Left kidney (tissue), 2 donors: ENCODE measurements around the gene COX15. TPM values are rescaled to one million over a fixed set of nuclear protein-coding genes. Genes with fewer than 3 reads are reported as not detected.
"Not testable (repeated sequence)": the region's sequence is repeated elsewhere in the genome, so short reads cannot be mapped to it uniquely, and the experiment has no call there.

Experiments used
- DNase-seq: peaks from one replicate; pipeline ENCODE4 v3.0.0-alpha.2; 2013
- polyA plus RNA-seq: library from polyadenylated mRNA; unstranded; fragments of 120-200 nt; gene quantifications from one replicate; pipeline ENCODE4 v1.2.1, GENCODE V29; 2013; ENCODE audit not compliant: insufficient read length

Gene COX15
- polyA plus RNA-seq, 1 donor: 73.8 TPM

DNA sequence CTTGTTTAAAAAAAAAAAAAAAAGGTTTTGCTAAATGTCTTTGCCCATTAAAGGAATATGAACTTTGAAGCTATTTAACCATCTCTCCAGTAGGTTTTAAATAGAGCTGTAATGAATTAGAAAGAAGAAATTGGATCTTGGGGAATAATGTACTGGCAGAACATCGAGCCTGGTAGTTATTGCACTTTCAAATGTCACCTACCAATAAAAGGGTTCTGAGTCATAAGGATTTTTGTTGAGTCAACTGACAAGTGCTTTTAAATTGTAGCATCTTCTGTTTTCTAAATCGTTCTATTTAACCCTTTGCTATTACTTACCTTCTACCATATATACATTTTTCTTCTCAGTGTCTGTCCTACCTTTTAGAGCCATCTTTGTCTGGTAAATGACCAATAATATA is 10.8 kb upstream of the COX15 start:
- DNase-seq: no peak

DNA sequence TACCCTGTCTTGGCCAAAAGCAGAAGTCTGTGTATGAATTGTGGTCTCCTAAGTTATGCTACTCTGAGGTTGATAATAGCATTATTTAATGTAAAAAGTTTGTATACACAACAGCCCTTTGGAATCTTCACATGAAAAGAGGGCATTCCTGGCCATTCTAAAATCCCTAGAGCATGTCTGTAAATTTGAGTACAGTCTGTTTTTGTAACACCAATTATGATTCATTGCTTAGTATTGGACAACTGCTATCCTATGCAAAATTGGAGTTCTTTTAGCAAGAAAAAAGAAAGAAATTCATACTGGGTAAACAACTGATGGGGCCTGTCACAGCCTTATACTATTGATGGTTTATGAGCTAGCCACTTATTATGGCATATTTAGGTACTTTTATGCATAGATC is 10.3 kb upstream of the COX15 start:
- no peak for DNase-seq

DNA sequence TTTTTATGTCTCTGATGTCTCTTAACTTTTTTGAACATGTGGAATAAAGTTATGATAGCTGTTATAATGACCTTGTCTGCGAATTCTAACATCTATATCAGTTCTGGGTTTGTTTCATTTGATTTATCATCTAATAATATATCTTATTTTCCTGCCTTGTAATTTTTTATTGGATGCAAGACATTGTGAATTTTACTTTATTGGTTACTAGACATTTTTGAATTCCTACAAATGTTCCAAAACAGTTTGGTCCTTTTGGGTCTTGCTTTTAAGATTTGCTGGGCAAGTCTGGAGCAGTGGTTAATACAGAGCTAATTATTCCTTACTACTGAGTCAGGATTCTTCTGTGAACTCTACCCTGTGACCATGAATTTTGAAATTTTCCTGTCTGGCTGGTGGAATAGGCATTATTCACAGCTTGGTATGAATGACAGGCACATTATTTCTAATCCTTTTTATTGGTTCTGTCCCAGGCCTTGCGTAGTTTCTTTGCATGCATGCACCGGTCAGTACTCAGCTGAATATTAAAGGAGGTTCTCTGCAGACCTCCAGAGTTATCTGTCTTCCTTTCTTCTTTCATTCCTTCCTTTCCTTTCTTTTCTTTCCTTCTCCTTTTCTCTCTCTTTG is 9.1 kb upstream of the COX15 start:
- DNase-seq: no peak

DNA sequence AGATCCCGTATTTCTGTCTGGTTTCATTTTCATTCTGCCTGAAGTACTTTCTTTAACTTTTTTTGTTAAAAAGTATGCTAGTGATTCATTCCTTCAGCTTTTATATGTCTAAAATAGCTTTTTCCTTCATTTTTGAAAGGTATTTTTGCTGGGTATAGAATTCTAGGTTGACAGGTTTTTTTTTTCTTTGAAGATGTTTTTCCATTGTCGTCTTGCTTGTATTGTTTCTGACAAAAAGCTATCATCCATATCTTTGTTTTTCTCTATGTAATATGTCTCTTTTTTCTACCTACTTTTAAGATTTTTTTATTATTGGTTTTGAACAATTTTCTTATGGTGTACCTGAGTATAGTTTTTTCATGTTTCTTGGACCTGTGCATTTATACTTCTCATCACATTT is 8.3 kb upstream of the COX15 start:
- no peak for DNase-seq

DNA sequence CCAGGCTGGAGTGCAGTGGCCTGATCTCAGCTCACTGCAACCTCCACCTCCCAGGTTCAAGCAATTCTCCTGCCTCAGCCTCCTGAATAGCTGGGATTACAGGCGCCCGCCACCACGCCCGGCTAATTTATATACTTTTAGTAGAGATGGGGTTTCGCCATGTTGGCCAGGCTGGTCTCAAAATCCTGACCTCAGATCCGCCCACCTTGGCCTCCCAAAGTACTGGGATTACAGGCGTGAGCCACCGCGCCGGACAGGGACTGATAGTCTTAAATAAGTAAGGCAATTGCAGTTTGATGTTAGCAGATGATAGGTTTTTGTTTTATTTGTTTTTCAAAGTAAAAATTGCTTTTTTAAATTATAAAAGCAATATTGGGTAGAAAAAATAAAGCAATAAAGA is 2.2 kb upstream of the COX15 start:
- DNase-seq: not testable (repeated sequence)

DNA sequence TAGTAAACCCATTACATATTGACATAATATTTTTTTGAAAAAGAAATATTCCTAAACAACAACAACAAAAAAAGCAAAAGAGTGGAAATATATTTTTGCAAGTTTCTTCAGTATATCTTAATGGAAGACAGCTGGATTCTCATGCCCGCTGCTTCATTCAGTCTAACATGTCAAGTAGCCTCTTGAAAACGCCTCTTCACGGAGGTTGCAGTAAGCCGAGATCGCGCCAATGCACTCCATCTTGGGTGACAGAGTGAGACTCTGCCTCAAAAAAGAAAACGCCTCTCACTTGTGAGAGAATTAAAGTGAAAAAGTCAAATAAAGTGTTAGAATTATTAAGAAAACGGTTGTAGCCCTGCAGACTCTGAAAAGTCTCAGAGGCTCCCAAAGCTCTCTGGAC is 1.4 kb upstream of the COX15 start:
- no peak for DNase-seq

DNA sequence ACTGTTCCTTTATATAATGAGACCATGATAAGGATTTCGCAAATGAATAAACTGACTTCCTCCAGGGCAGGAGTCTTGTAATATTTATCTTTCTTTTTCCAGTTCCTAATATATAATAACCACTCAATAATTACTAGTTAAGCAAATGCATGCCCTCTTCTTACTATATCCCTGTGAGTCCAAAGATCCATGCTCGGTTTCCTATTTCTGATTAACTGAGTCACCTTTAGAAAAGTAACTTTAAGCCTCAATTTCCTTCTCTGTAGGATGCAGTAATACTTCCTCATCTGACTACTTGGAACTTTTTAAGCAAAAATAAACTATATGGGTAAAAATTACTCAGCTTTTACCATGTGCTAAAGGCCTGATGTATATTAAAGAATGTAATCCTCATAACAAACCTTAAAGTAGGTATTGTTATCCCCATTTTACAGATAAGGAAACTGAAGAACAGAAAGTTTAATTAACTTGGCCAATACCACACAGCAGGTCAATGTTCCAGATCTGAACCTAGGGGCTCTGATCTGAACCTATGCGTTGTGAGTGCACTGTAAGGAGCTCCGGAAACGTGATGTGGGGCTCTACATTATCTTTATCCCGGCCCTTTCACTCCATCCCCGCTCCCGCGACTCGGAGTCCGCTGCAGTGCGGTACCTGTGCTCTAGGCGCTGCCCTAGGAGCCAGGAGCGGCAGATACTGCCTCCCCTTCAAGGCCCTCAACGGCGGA is 458 bp downstream of the COX15 start:
- no peak for DNase-seq

DNA sequence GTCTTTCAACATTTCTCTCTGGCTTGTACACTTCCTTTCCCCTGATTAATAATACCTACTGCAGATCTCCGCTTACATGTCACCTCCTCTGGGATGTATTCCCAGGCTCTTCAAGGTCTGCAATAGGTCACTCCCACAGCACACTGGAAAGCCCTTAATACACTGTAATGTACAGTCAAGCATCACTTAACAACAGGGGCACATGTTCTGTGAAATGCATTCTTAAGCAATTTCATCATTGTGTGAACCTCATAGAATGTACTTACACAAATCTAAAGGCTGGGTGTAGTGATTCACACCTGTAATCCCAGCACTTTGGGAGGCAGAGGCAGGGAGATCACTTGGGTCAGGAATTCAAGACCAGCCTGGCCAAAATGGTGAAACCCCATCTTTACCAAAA is 1.9 kb downstream of the COX15 start:
- no peak for DNase-seq

DNA sequence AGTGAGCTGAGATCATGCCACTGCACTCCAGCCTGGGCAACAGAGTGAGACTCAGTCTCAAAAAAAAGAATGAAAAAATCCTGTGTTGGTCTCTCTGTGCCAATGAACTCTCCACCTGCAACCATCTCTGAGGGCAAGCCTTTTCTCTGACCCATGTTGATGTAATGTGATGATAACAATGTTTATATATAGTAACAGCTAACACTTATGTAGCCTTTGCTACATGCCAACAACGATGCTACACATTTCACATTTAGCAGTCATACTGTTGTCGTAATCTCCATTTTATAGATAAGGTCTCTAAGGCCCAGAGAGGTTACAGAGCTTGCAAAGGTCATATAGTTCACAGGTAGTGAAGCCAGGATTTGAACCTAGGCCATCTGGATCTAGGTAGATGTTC is 11.5 kb downstream of the COX15 start:
- no peak for DNase-seq

DNA sequence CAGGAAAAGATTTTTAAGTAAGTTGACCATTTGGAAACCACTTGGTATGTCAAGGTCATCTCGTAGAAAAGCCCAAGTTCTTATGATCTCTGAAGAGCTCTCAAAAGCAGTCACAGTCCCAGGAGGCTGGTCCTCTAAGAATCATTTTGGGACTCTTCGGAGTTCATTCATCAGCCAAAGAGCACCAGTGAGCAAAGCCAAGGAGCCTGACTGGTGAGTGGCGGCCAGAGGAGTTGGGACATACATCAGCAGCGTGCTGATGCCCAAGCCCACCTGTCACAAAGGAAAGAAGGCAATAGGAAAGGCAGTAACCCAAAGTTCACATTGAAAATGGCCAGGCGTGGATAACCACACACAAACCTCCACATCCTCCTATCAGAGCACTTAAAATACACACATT is 17.5 kb downstream of the COX15 start:
- DNase-seq: no peak

DNA sequence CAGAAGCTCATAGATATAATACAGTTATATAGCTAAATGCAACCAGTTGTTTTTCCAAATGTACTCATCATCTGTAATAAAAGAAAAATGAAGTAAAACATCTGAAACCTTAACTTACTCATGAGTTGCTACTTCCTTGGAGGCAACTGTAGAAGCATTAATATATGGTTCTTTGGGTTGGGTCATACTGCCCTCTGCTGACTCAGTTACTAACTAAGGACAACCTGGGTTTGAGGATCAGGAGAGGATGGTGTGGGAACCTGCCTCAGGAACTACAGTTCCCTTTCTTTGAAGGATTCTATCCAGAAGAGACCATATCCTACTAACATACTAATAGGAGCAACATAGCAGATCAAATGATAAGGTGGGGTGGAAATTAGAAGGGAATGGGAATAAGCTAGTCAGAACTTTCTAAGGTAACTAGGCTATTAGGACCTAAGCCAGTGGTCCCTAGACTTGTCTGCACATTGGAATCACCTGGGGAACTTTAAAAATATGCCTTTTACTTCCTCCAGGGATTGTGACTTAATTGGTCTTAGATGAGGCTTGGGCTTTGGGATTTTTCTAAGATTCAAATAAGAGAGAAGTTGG is 20.7 kb downstream of the COX15 start:
- peak; percentile 44 for DNase-seq

DNA sequence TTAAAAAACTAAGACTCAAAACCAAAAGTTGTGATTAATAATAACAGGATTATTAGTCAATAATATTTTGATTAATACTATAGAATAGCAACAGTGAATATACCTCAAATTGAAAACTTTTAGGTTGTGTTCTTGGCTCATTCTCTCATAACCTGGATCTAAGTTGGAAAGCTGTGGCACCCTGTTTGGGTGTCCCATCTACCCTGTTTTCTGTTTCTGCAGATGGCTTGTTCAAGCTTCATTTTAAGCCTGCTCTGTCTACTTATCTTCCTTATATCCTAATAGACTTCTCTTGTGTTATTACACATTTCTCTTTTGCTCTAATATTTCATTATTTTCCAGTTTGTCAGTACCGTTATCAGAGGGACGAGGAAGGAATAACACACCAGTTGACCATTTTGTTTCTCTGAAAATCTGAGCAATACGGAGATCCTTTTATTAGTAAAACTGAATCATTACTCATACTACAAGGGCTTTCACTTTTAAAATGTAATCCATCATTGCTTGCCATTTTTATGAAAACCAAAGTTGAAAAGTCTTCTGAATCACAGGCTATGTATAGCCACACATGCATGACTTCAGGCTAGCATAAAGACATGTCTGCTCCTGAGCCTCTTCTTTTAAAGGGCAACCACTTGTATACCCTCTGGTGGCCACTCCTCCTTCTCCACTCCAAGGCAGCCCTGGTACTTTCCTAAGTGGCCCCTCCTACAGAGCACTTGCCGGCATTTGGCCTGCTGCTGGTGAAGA is 22.3 kb downstream of the COX15 start:
- DNase-seq: no peak

DNA sequence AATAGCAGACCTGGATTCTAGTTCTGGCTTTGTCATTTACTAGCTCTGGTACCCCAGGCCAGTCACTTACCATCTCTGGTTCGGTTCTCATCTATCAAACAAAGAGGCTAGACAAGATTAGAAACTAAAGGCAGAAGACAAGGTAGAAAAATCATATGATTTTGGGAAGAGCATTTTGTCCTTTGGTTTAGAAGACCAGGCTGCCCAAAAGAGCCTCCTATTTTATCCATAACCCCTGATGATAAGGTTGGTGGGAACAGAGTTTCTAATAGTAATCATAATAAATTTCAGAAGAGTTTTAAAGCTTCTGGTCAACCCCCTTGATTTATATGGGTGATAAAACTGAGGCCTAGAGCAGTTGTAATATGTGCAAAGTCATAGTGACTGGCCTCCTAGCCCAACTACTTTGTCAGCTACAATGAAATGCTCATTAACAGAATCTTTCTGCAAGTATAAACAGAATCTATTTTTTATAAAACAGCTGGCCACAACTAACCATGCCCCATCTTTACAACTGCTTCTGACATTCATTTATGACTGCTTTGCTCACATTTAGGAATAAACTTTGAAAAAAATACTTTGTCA is 23.4 kb downstream of the COX15 start:
- peak; percentile 18 for DNase-seq

DNA sequence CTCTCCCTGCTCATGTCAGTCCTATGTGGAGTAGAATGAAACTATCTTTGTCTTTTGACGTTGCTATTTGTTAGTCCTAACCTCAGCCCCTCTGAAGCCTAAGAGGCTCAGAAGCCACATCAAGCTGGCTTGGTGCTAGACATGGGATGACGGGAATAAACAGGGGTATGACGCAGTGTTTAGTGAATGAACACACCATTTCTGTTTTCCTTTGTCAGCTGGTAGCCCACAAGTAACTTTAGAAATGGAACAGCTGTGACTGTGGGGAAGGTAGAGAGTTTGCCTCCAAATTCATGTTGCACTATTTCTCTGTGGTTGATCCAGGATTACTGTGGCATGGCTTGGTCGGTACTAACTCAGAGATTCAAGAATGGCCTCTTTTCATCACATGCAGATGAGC is 31.3 kb downstream of the COX15 start:
- DNase-seq: no peak

DNA sequence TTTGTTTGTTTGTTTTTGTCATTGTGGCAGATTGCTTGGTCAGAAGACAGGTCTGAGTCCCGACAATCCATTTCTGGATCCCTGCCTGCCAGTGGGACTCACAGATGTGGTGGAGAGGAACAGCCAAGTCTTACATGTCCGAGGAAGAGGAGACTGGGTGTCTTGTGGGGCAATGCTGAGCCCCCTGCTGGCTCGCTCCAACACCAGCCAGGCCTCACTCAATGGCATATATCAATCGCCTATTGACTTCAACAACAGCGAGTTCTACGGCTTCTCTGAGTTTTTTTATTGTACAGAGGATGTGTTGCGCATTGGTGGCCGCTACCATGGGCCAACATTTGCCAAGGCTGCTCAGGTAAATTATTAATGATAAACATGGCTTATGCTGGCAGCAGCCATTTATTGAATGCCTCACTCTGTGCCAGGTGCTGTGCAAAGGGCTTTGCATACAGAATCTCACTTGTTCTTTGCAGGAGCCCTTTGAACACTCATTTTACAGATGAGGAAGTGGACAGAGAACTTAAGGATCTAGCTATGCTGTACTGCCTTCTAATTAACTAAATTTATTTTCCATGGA is 33.3 kb downstream of the COX15 start:
- DNase-seq: no peak

DNA sequence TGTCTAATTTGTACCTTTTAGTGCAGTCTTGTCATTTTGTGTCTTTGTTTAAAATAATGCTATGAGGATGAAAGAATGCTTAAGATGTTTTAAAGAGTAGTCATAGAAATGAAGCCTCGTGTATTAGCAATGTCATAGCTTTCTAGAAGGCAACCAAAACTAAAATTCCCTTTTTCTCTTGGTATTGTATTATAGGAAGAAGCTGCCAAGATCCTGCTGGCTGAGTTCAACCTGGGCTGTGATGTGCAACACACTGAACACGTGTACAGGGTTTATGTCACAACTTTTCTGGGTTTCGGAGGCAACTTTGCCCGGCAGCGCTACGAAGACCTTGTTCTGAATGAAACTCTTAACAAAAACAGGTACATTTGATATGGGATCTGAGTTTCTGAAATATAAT is 36.2 kb downstream of the COX15 start:
- no peak for DNase-seq

DNA sequence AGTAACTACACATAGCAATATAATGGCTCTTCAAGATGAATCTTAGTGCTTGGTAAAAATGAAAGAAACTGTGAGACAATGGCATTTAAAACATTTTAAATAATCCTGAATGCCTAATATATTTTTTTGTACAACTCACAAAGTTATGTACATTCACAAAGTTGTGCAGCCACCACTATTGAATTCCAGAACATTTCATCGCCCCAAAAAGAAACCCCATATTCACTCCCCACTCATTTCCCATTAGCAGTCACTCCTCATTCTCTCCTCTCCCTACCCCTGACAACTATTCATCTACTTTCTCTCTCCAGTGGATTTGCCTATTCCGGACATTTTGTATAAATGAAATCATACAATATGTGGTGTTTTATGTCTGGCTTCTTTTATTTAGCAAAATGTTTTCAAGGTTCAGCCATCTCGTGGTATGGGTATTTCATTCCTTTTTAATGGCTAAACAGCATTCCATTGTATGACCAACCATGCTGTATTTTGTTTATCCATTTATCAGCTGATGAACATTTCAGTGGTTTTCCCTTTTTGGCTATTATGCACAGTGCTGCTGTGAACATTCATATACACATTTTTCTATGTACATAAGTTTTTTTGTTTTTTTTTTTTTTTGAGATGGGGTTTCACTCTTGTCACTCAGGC is 37.9 kb downstream of the COX15 start:
- DNase-seq: no peak

DNA sequence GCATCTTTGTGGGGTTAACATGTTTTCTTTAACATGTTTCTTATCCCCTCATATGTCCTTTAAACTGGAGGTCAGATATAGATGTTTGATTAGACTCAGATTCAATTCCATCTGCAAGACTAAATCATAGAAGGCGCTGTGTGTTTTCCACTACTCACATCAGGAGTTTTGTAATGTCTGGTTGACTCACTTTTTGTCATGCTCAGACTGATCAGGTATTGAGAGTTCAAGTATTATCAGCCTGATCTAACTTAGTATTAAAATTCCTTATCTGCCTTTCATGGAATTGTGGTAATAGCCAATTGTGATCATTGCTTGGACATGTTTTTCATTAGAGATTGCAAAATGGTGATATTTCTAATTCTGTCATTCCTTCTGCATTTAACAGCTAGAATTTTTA is 42.5 kb downstream of the COX15 start:
- DNase-seq: no peak

DNA sequence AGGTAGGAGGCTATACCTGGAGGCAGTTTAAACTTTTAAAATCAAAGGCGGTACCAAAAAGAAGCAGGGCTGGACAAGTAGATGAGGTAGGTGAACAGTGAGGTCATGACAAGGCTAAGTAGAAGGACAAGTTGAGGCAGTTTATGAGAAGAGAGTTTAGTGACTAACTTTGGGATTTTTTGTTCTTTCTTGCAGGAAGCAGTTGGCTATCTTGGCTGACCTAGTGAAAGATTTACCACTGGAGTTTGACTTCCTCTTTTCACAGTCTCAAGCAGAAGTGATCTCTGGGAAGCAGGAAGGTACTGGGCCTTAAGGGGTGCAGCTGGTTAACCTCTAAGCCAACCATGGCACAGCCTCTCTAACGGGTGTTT is 46.3 kb downstream of the COX15 start:
- DNase-seq: no peak

DNA sequence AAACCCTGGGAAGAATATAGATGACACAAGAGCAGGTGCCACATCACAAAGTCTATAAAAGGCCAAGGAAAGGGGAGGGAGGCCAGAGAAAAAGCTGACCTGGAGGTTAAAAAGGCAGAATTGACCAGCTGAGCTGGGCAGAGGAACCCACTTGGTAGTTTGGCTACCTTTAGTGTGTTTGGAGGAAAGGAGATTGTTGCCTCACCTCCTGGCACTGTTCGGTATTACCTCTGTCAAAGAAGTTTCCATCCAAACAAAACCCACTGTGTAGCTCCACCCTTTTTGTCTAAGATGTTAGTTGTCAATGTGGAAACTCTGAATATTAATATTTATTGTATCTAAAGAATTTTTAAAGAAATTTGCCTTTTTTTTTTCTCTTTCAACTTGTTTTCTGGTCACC is 49.2 kb downstream of the COX15 start:
- DNase-seq: no peak
